ENCODE data around the gene TEDDM1. TPM values are rescaled to one million over a fixed set of nuclear protein-coding genes. Genes with fewer than 3 reads are reported as not detected.

Gene TEDDM1
- total RNA-seq, 1 experiment from 2014 or later, result not detected

DNA sequence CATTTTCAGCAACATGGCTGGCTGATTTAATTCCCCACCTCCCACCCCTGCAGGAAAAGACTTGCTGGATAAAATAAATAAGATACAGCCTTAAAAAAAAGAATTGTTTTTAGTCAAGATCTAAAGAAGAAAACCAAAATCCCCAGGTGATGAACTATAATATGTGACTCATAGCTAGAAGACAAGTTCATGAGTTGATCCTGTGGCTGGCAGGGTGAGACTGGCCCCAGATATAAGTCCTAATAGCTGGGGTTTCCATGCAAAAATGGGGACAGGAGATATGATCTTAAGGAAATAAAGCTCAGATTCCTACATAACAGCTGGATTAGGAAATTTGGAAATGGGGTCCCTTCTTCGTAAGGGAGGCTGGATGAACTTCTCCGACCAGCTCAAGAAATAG, 27.6 kb upstream of the TEDDM1 start (continued):
- no peak for TF ChIP-seq AR (CRISPR knock-in tag; IDR thresholded peaks at IDR 0.05)
- TF ChIP-seq ARID4B (CRISPR knock-in tag; IDR thresholded peaks at IDR 0.05; ENCODE audit: borderline replicate concordance), result no peak
- no peak for TF ChIP-seq ZNF317 (CRISPR knock-in tag; IDR thresholded peaks at IDR 0.05; ENCODE audit: borderline replicate concordance, low read depth)
- no peak for TF ChIP-seq CREM (CRISPR knock-in tag; IDR thresholded peaks at IDR 0.05)
- no peak for TF ChIP-seq FOXP1 (CRISPR knock-in tag; IDR thresholded peaks at IDR 0.05; ENCODE audit: borderline replicate concordance)
- TF ChIP-seq NR3C1 (CRISPR knock-in tag; conservative IDR thresholded peaks at IDR 0.05; ENCODE audit: low read depth), result no peak

DNA sequence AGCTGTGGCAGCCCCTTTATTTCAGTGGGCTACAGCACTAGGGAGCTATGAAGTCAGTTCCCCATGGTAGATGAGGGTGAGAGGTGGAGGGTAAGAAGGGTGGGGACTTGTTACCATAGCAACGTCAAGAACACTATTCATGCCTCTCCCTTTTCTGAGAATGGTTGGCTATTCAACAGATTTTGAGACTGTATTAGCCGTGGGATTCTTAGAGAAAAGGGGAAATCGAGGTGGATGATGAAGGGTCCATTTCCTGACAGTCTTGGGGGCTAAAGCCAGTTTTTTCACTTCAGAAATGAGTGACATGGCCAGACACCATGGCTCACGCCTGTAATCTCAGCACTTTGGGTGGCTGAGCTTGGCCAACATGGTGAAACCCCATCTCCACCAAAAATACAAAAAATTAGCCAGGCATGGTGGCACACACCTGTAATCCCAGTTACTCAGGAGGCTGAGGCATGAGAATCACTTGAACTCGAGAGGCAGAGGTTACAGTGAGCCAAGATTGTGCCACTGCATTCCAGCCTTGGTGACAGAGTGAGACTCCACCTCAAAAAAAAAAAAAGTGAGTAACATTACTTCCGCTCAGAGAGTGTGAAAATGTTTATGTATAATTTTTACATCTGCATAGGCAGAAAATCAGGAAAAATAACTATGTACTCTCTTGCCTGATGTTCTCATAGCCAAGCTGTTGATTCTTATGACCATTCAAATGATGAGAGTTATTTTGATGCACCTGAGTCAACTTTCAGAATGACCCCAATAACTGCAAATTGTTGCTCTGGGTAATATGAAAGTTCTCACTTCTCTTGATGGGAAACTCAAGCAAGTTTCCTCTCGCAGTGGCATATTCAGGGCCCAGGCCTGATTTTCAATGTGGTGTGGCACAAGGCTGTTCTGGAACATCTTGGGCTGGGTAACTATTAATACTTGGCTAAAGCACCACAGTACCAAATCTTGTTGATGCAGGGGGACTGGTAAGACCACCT, 26.3 kb upstream of the TEDDM1 start:
- H3K9me3 Mint-ChIP-seq, result no peaks in the 10 kb centered on the region
- ChIA-PET CTCF (no interaction called here), POLR2A (no interaction called here)
- ATAC-seq (peak; percentile 39; the same call in 1 of the 2 replicates), DNase-seq (ENCODE audit: low spot score) (no peak)
- TF ChIP-seq ZNF232 (CRISPR knock-in tag; IDR thresholded peaks at IDR 0.05), result no peak
- TF ChIP-seq TP53 (CRISPR knock-in tag; IDR thresholded peaks at IDR 0.05), result no peak
- TF ChIP-seq OVOL2 (CRISPR knock-in tag; IDR thresholded peaks at IDR 0.05; ENCODE audit: borderline replicate concordance), result no peak
- no peak for TF ChIP-seq GRHL2 (CRISPR knock-in tag; IDR thresholded peaks at IDR 0.05; ENCODE audit: insufficient replicate concordance, severe bottlenecking)
- no peak for TF ChIP-seq MXD4 (CRISPR knock-in tag; IDR thresholded peaks at IDR 0.05; ENCODE audit: borderline replicate concordance)
- no peaks in the 10 kb centered on the region for H3K36me3 Mint-ChIP-seq
- no peak overlapping the region for H3K4me3 Mint-ChIP-seq
- no peaks in the 10 kb centered on the region; the same call in 1 of the 2 replicates for H3K4me1 Mint-ChIP-seq
- H3K27ac Mint-ChIP-seq, result no peak overlapping the region
- no peaks in the 10 kb centered on the region for H3K27me3 Mint-ChIP-seq (ENCODE audit: low read depth)

- no peaks in the 10 kb centered on the region for H3K4me1 Mint-ChIP-seq
- ATAC-seq (no peak), DNase-seq (ENCODE audit: low spot score) (no peak)
- no peaks in the 10 kb centered on the region for H3K36me3 Mint-ChIP-seq
- CTCF ChIA-PET, result interaction anchor here (1.0 to 1.5 kb wide), 2 partner anchors 11 to 335 kb away, joined by 4 to 6 read pairs; no protein-coding TSS in a partner anchor
- H3K4me3 Mint-ChIP-seq, result no peak overlapping the region
- POLR2A ChIA-PET, result no interaction called here
- H3K27me3 Mint-ChIP-seq (ENCODE audit: low read depth), result no peaks in the 10 kb centered on the region
- H3K27ac Mint-ChIP-seq, result no peak overlapping the region
- H3K9me3 Mint-ChIP-seq, result peaks cover 5% of the 10 kb centered on the region; the same call in 1 of the 2 replicates
- TF ChIP-seq KAT7 (CRISPR knock-in tag; IDR thresholded peaks at IDR 0.05; ENCODE audit: borderline replicate concordance) (no peak), SMAD3 (CRISPR knock-in tag; IDR thresholded peaks at IDR 0.05; ENCODE audit: borderline replicate concordance) (no peak), ZNF121 (CRISPR knock-in tag; IDR thresholded peaks at IDR 0.05) (no peak), ZNF219 (CRISPR knock-in tag; IDR thresholded peaks at IDR 0.05; ENCODE audit: borderline replicate concordance) (no peak), ZBTB43 (CRISPR knock-in tag; IDR thresholded peaks at IDR 0.05) (no peak), PREB (CRISPR knock-in tag; IDR thresholded peaks at IDR 0.05; ENCODE audit: borderline replicate concordance) (no peak)
- TF ChIP-seq, protein P1, sequence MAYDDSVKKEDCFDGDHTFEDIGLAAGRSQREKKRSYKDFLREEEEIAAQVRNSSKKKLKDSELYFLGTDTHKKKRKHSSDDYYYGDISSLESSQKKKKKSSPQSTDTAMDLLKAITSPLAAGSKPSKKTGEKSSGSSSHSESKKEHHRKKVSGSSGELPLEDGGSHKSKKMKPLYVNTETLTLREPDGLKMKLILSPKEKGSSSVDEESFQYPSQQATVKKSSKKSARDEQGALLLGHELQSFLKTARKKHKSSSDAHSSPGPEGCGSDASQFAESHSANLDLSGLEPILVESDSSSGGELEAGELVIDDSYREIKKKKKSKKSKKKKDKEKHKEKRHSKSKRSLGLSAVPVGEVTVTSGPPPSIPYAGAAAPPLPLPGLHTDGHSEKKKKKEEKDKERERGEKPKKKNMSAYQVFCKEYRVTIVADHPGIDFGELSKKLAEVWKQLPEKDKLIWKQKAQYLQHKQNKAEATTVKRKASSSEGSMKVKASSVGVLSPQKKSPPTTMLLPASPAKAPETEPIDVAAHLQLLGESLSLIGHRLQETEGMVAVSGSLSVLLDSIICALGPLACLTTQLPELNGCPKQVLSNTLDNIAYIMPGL (CRISPR knock-in tag; IDR thresholded peaks at IDR 0.05), result no peak
Measured at GRCh38 chr1:182415789-182416188, 15.3 kb upstream of the TEDDM1 start.

Data from WTC11 (cell line).